Natural killer cell treated with Interleukin-12 subunit alpha and Interleukin-12 subunit beta and Interleukin-15 and Interleukin-18, amount 100 ng/mL, for 72 hours (primary cell): ENCODE results near the gene TJP1. TPM values are rescaled to one million over a fixed set of nuclear protein-coding genes. Genes with fewer than 3 reads are reported as not detected.
"Not testable (repeated sequence)": the region's sequence is repeated elsewhere in the genome, so short reads cannot be mapped to it uniquely, and the experiment has no call there.

Source experiments
- ATAC-seq, 2 donors: fragments of 150-1000 bp; cut with Tn5 transposase in 1 of 2; sonication (Bioruptor Pico), chemical (Tn5 transposase) in 1 of 2; 2 replicates each; pipeline ENCODE4 v1.10.0; 2021
- DNase-seq: peaks from one replicate; pipeline ENCODE4 v3.0.0; 2022; ENCODE audit warnings: low spot score
- H3K27ac Mint-ChIP-seq, 2 donors: 1 replicate in 1 of 2; 2 replicates in 1 of 2; pipeline ENCODE4 v1.8.0; 2022; ENCODE audit warnings: mixed read lengths in 2 of 2, mild to moderate bottlenecking in 1 of 2, moderate library complexity in 1 of 2
- H3K27me3 Mint-ChIP-seq, 2 donors: 1 replicate in 1 of 2; 2 replicates in 1 of 2; pipeline ENCODE4 v1.8.0; 2022; ENCODE audit warnings: mixed read lengths in 2 of 2
- H3K36me3 Mint-ChIP-seq: one replicate; pipeline ENCODE4 v1.8.0; 2022; ENCODE audit warnings: mixed read lengths
- H3K4me1 Mint-ChIP-seq, 2 donors: 1 replicate in 1 of 2; 2 replicates in 1 of 2; pipeline ENCODE4 v1.8.0; 2022; ENCODE audit warnings: low read depth in 2 of 2, mixed read lengths in 2 of 2, mild to moderate bottlenecking in 1 of 2
- H3K4me3 Mint-ChIP-seq: one replicate; pipeline ENCODE4 v1.8.0; 2022; ENCODE audit warnings: mixed read lengths
- H3K9me3 Mint-ChIP-seq: 2 replicates; pipeline ENCODE4 v1.8.0; 2022; ENCODE audit warnings: mixed read lengths
- total RNA-seq, 2 donors: library from RNA; stranded (reverse); gene quantifications; one replicate each; pipeline ENCODE4 v1.2.3, GENCODE V29; 2022

TJP1 gene
- total RNA-seq, 2 donors from 2014 or later = 0.14 TPM; not detected in 1

- H3K4me1 Mint-ChIP-seq = no peaks in the 10 kb centered on the region
- no peaks in the 10 kb centered on the region for H3K36me3 Mint-ChIP-seq
- ATAC-seq = no peak
- no peak for DNase-seq
- H3K27me3 Mint-ChIP-seq = peaks cover 7 to 13% of the 10 kb centered on the region in 2 donors
- H3K27ac Mint-ChIP-seq = no peak overlapping the region
- H3K9me3 Mint-ChIP-seq = no peaks in the 10 kb centered on the region
- no peak overlapping the region for H3K4me3 Mint-ChIP-seq
Observed at GRCh38 chr15:29743475-29743874, 78.8 kb downstream of the TJP1 start.

- Mint-ChIP-seq H3K4me1 (peaks cover 5 to 6% of the 10 kb centered on the region in 2 donors), H3K4me3 (no peak overlapping the region), H3K27ac (no peak overlapping the region), H3K9me3 (no peaks in the 10 kb centered on the region), H3K36me3 (no peaks in the 10 kb centered on the region), H3K27me3 (peaks cover 13 to 18% of the 10 kb centered on the region in 2 donors)
- DNase-seq = no peak
- no peak for ATAC-seq
Observed at GRCh38 chr15:29740692-29741311, 81.5 kb downstream of the TJP1 start.

GRCh38 chr15:29736744-29737020 is 85.6 kb downstream of the TJP1 start:
- Mint-ChIP-seq H3K4me3 (no peak overlapping the region), H3K27me3 (peaks cover 8 to 10% of the 10 kb centered on the region in 2 donors), H3K27ac (no peak overlapping the region), H3K4me1 (peaks cover 8 to 13% of the 10 kb centered on the region in 2 donors), H3K9me3 (no peaks in the 10 kb centered on the region), H3K36me3 (no peaks in the 10 kb centered on the region)
- no peak for DNase-seq
- no peak for ATAC-seq

- Mint-ChIP-seq H3K4me3 (peak overlapping the region; percentile 47), H3K36me3 (no peaks in the 10 kb centered on the region), H3K27me3 (peaks cover 8 to 10% of the 10 kb centered on the region in 2 donors), H3K9me3 (no peaks in the 10 kb centered on the region), H3K27ac (no peak overlapping the region), H3K4me1 (peaks cover 8 to 13% of the 10 kb centered on the region in 2 donors)
- ATAC-seq = peak; percentile 79 to 82
- DNase-seq = no peak
Observed at GRCh38 chr15:29736012-29736743, 86.1 kb downstream of the TJP1 start.

GRCh38 chr15:29734917-29735572 is 87.2 kb downstream of the TJP1 start:
- peaks cover 8 to 10% of the 10 kb centered on the region in 2 donors for H3K27me3 Mint-ChIP-seq
- H3K27ac Mint-ChIP-seq = no peak overlapping the region
- peaks cover 8 to 13% of the 10 kb centered on the region in 2 donors for H3K4me1 Mint-ChIP-seq
- no peaks in the 10 kb centered on the region for H3K36me3 Mint-ChIP-seq
- H3K9me3 Mint-ChIP-seq = no peaks in the 10 kb centered on the region
- H3K4me3 Mint-ChIP-seq = peak overlapping the region; percentile 47
- DNase-seq (no peak), ATAC-seq (no peak)

GRCh38 chr15:29731865-29732264 is 90.4 kb downstream of the TJP1 start:
- Mint-ChIP-seq H3K27ac (no peak overlapping the region), H3K4me3 (no peak overlapping the region), H3K9me3 (no peaks in the 10 kb centered on the region), H3K4me1 (peaks cover 8 to 13% of the 10 kb centered on the region in 2 donors), H3K27me3 (peaks cover 9 to 18% of the 10 kb centered on the region in 2 donors), H3K36me3 (no peaks in the 10 kb centered on the region)
- DNase-seq (no peak), ATAC-seq (no peak)

- not testable (repeated sequence) for DNase-seq, H3K4me3 Mint-ChIP-seq, H3K27ac Mint-ChIP-seq, H3K4me1 Mint-ChIP-seq, ATAC-seq, H3K36me3 Mint-ChIP-seq, H3K9me3 Mint-ChIP-seq
- peaks cover 7 to 11% of the 10 kb centered on the region in 2 donors for H3K27me3 Mint-ChIP-seq
Observed at GRCh38 chr15:29730471-29730870, 91.8 kb downstream of the TJP1 start.

GRCh38 chr15:29728418-29728817 is 93.8 kb downstream of the TJP1 start:
- Mint-ChIP-seq H3K4me3 (no peak overlapping the region), H3K9me3 (no peaks in the 10 kb centered on the region), H3K27me3 (peaks cover 13 to 16% of the 10 kb centered on the region in 2 donors), H3K4me1 (no peaks in the 10 kb centered on the region), H3K36me3 (no peaks in the 10 kb centered on the region), H3K27ac (no peak overlapping the region)
- no peak for DNase-seq
- ATAC-seq = no peak

GRCh38 chr15:29727871-29728270 is 94.4 kb downstream of the TJP1 start:
- Mint-ChIP-seq H3K4me3 (no peak overlapping the region), H3K9me3 (no peaks in the 10 kb centered on the region), H3K4me1 (no peaks in the 10 kb centered on the region), H3K27me3 (peaks cover 12 to 16% of the 10 kb centered on the region in 2 donors), H3K27ac (no peak overlapping the region), H3K36me3 (no peaks in the 10 kb centered on the region)
- DNase-seq (no peak), ATAC-seq (no peak)

- DNase-seq (no peak), ATAC-seq (no peak)
- Mint-ChIP-seq H3K4me3 (no peak overlapping the region), H3K27ac (no peak overlapping the region), H3K27me3 (peaks cover 11 to 16% of the 10 kb centered on the region in 2 donors), H3K36me3 (peaks cover 5% of the 10 kb centered on the region), H3K9me3 (peaks cover 4% of the 10 kb centered on the region), H3K4me1 (no peaks in the 10 kb centered on the region)
Observed at GRCh38 chr15:29726553-29726952, 95.7 kb downstream of the TJP1 start.

- Mint-ChIP-seq H3K4me3 (no peak overlapping the region), H3K27ac (no peak overlapping the region), H3K27me3 (peaks cover 15 to 17% of the 10 kb centered on the region in 2 donors), H3K4me1 (no peaks in the 10 kb centered on the region), H3K9me3 (peaks cover 7% of the 10 kb centered on the region), H3K36me3 (peaks cover 8% of the 10 kb centered on the region)
- ATAC-seq (no peak), DNase-seq (no peak)
Observed at GRCh38 chr15:29724026-29724425, 98.2 kb downstream of the TJP1 start.

GRCh38 chr15:29713784-29714183 is 108.5 kb downstream of the TJP1 start:
- ATAC-seq (no peak), DNase-seq (no peak)
- no peaks in the 10 kb centered on the region for H3K36me3 Mint-ChIP-seq
- H3K27me3 Mint-ChIP-seq = peaks cover 11 to 31% of the 10 kb centered on the region in 2 donors
- H3K27ac Mint-ChIP-seq = no peak overlapping the region
- no peak overlapping the region for H3K4me3 Mint-ChIP-seq
- no peaks in the 10 kb centered on the region for H3K9me3 Mint-ChIP-seq
- H3K4me1 Mint-ChIP-seq = no peaks in the 10 kb centered on the region

GRCh38 chr15:29712149-29712885 is 110.0 kb downstream of the TJP1 start:
- Mint-ChIP-seq H3K9me3 (no peaks in the 10 kb centered on the region), H3K4me3 (no peak overlapping the region), H3K27me3 (peaks cover 8 to 26% of the 10 kb centered on the region in 2 donors), H3K4me1 (no peaks in the 10 kb centered on the region), H3K36me3 (no peaks in the 10 kb centered on the region), H3K27ac (no peak overlapping the region)
- DNase-seq (no peak), ATAC-seq (no peak)

GRCh38 chr15:29711531-29711930 is 110.7 kb downstream of the TJP1 start:
- Mint-ChIP-seq H3K27ac (no peak overlapping the region), H3K9me3 (no peaks in the 10 kb centered on the region), H3K4me1 (no peaks in the 10 kb centered on the region), H3K4me3 (no peak overlapping the region), H3K27me3 (peaks cover 6 to 26% of the 10 kb centered on the region in 2 donors), H3K36me3 (no peaks in the 10 kb centered on the region)
- DNase-seq = no peak
- ATAC-seq = no peak
